GM23248 (cell line): Measurements from ENCODE around the gene WASHC3. TPM values are rescaled to one million over a fixed set of nuclear protein-coding genes. Genes with fewer than 3 reads are reported as not detected.
A peak's percentile ranks its signal among the peaks of the same experiment; 100 is the strongest.

Experiments used
- DNase-seq: peaks from one replicate; pipeline ENCODE4 v3.0.0-alpha.2; 2015
- H2AFZ ChIP-seq: fragments of 200-600 bp; sonication (generic); 2 replicates; pipeline ENCODE4 v1.6.1; 2016; ENCODE audit warnings: antibody characterized with exemption
- H3F3A ChIP-seq: fragments of 200-600 bp; sonication (generic); 2 replicates; pipeline ENCODE4 v1.6.1; 2016; ENCODE audit warnings: mild to moderate bottlenecking, antibody characterized with exemption, mixed run types; ENCODE audit not compliant: insufficient read depth
- H3K27ac ChIP-seq: fragments of 200-600 bp; sonication (generic); 2 replicates; pipeline ENCODE4 v1.5.1; 2016; ENCODE audit warnings: mild to moderate bottlenecking
- H3K27me3 ChIP-seq: fragments of 200-600 bp; sonication (generic); replicated peaks from 2 replicates; pipeline ENCODE4 v1.6.1; 2016; ENCODE audit warnings: mild to moderate bottlenecking; ENCODE audit not compliant: insufficient read depth
- H3K36me3 ChIP-seq: fragments of 200-600 bp; sonication (generic); 2 replicates; pipeline ENCODE4 v1.6.1; 2016; ENCODE audit warnings: low read depth, mild to moderate bottlenecking
- H3K4me1 ChIP-seq: fragments of 200-600 bp; sonication (generic); 2 replicates; pipeline ENCODE4 v1.6.1; 2016; ENCODE audit warnings: mild to moderate bottlenecking; ENCODE audit not compliant: insufficient read depth
- H3K4me2 ChIP-seq: fragments of 200-600 bp; sonication (generic); one replicate; pipeline ENCODE4 v1.6.1; 2016; ENCODE audit warnings: mild to moderate bottlenecking; ENCODE audit not compliant: unreplicated experiment
- H3K4me3 ChIP-seq: fragments of 200-600 bp; sonication (generic); 2 replicates; pipeline ENCODE4 v1.5.1; 2016; ENCODE audit warnings: mild to moderate bottlenecking
- H3K79me2 ChIP-seq: fragments of 200-600 bp; sonication (generic); 2 replicates; pipeline ENCODE4 v1.6.1; 2016; ENCODE audit warnings: mild to moderate bottlenecking; ENCODE audit not compliant: insufficient read depth
- H3K9ac ChIP-seq: fragments of 200-600 bp; sonication (generic); 2 replicates; pipeline ENCODE4 v1.6.1; 2016; ENCODE audit warnings: mild to moderate bottlenecking
- H3K9me2 ChIP-seq: fragments of 200-600 bp; sonication (generic); 2 replicates; pipeline ENCODE4 v1.6.1; 2016; ENCODE audit warnings: mixed run types, mild to moderate bottlenecking, moderate library complexity; ENCODE audit not compliant: insufficient read depth
- H3K9me3 ChIP-seq: fragments of 200-600 bp; sonication (generic); one replicate; pipeline ENCODE4 v1.6.1; 2017; ENCODE audit warnings: low read depth
- H4K20me1 ChIP-seq: fragments of 200-600 bp; sonication (generic); 2 replicates; pipeline ENCODE4 v1.6.0; 2016; ENCODE audit not compliant: insufficient read depth
- EZH2 ChIP-seq: fragments of 200-600 bp; sonication (generic); IDR thresholded peaks from 2 replicates; pipeline ENCODE4 v1.6.1; 2018; ENCODE audit warnings: antibody characterized with exemption, mild to moderate bottlenecking; ENCODE audit not compliant: insufficient read depth, poor library complexity, severe bottlenecking
- EZH2phosphoT487 ChIP-seq: fragments of 200-600 bp; sonication (generic); IDR thresholded peaks from 2 replicates; pipeline ENCODE4 v1.6.1; 2018; ENCODE audit warnings: antibody characterized with exemption, moderate library complexity, mild to moderate bottlenecking, low read depth; ENCODE audit not compliant: insufficient read depth
- WGBS, 2 experiments: methylation state at CpG; one replicate each; pipeline ENCODE4 v1.1.6; 2015 to 2017; ENCODE audit warnings: low lambda C conversion rate in 2 of 2, low coverage in 1 of 2; ENCODE audit errors: missing lambda C conversion rate in 2 of 2; 5-methylcytosine and 5-hydroxymethylcytosine counted together
- in situ Hi-C: fragments of 300-500 bp; cut with MboI; formaldehyde crosslinking; loops from 2 replicates; pipeline ENCODE4 v1.15.0; 2020
- polyA plus RNA-seq: library from polyadenylated mRNA; unstranded; fragments of >200 nt; fragmentation: Nextera tagmentation; extraction: Ambion mirVana; gene quantifications from 2 replicates; pipeline ENCODE4 v1.2.1, GENCODE V29; 2016
- total RNA-seq: library from RNA; depleted of rRNA; stranded (reverse); fragments of >200 nt; shearing (Covaris generic); gene quantifications from 2 replicates; pipeline ENCODE4 v1.2.3, GENCODE V29; 2014

The WASHC3 gene
- total and polyA plus RNA-seq, 2 experiments from 2014 or later, result 103 to 150 TPM

DNA sequence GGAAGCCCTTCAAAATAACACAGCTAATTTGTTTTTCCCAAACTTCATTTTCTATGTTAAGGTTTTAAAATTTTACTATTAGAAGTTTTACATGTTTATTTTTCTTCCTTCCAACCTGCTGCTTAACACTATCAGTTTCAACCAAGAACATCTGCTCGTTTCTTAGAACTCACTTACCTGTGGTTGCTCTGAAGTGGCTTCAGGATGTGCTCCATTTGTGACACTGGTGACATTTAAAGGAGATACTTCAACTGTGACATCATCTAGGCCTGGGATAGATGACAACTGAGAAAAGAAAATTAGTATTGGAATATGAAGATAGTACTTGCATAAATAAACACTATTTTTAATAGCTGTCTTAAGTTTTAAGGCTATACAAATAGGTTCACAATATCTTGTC lies 17.9 kb downstream of the WASHC3 start:
- Histone ChIP-seq H3K9me2 (no peaks in the 10 kb centered on the region), H3K4me1 (no peaks in the 10 kb centered on the region), H3K9ac (no peak overlapping the region), H3F3A (no peaks in the 10 kb centered on the region), H3K9me3 (no peaks in the 10 kb centered on the region), H3K27me3 (no peaks in the 10 kb centered on the region), H3K36me3 (peaks cover 56% of the 10 kb centered on the region), H3K79me2 (no peaks in the 10 kb centered on the region), H3K4me3 (no peak overlapping the region), H3K4me2 (no peak overlapping the region), H2AFZ (no peak overlapping the region), H4K20me1 (no peaks in the 10 kb centered on the region), H3K27ac (no peak overlapping the region)
- no peak for DNase-seq
- in situ Hi-C loops, result no loop called here
- 93 to 98% methylated on average over 1 of the region's 1 CpG for WGBS, 2 experiments
- TF ChIP-seq EZH2phosphoT487 (no peak), EZH2 (no peak)

DNA sequence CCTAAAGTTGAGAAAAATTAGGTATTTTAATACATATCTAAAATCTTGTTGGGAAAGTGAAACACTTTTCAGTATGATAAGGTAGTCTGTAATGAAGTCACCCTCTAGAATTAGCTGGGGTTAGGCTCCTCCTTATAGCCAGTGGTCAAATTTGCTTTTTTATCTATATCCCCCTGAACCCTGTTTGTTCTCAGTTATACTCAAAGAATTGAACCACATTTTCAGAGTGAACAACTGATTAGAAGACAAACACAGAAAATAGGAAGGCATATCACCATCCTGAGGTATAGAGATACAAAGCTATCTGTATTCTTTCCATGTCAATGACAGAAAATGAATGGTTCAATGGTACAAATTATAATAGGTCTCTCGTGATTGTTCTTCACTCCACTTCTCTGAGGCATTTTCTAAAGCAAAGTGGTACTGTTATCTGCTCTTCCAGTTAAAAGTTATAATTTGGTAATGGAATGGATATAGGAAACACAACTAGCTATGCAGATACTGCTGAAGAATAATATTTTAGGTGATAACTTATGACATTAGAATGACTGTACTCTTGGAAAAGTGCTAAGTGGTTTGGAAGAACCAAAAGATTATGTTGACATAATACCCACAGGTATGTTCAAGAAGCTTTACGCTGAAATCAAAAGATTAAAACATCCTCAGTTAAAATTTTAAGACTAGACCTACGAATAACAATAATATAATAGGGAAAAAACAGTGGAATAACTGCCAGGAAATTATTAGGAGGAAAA lies 27.6 kb downstream of the WASHC3 start:
- Histone ChIP-seq H3K9ac (no peak overlapping the region), H3K4me3 (no peak overlapping the region), H4K20me1 (no peaks in the 10 kb centered on the region), H3K27me3 (no peaks in the 10 kb centered on the region), H2AFZ (no peak overlapping the region), H3K9me2 (no peaks in the 10 kb centered on the region), H3K9me3 (no peaks in the 10 kb centered on the region), H3K36me3 (peaks cover 15% of the 10 kb centered on the region; the same call in 1 of the 2 replicates), H3K27ac (peak overlapping the region; percentile 14; the same call in 1 of the 2 replicates), H3K4me1 (peaks cover 14% of the 10 kb centered on the region), H3K79me2 (no peaks in the 10 kb centered on the region), H3F3A (peaks cover 15% of the 10 kb centered on the region; the same call in 1 of the 2 replicates), H3K4me2 (no peak overlapping the region)
- WGBS, 2 experiments, result 48 to 57% methylated on average over 3 of the region's 3 CpGs
- TF ChIP-seq EZH2phosphoT487 (0 out of 2 replicates have a peak, but pooled peaks have one; percentile 63), EZH2 (no peak)
- peak; percentile 68 for DNase-seq
- in situ Hi-C loops, result no loop called here

DNA sequence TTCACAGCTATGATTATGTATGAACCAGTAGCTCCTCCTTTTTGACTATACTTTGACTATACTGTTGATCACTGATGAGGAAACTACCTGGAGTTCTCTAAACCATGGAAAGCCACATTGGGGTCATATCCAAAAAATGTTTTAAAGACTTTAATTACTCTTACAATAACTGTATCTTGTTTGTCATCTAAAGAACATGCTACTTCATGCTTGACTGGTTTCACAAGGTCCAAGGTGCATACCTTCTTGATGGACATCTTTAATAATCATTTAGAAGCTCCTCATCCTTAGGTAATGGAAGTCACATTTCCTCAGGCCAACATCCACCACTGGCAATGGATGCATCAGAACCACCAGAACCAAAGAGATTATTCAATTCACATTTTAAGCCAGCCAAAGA lies 29.9 kb downstream of the WASHC3 start:
- in situ Hi-C loops, result no loop called here

DNA sequence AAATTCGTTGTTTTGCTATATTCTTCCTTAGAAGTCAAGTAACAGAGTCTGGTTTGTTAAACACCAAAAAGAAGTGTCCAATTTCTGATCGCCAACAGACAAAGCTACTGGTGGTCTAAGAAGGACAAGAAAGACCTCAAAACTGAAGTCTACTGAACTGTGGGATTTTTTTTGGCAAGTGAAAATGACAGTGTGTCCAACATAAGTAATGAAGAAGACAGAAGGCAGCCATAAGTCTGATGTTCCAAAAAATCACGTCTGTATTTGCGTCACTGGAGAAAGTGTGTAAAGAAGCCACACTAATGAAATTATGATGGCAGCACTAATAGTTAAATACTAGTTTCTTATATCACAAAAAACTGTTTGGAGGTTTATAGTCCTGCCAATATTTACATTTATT lies 32.6 kb downstream of the WASHC3 start:
- no peaks in the 10 kb centered on the region for H3K79me2 ChIP-seq
- H3K9me2 ChIP-seq, result no peaks in the 10 kb centered on the region
- H3K4me3 ChIP-seq, result no peak overlapping the region
- TF ChIP-seq EZH2phosphoT487 (no peak), EZH2 (no peak)
- no peaks in the 10 kb centered on the region for H3K27me3 ChIP-seq
- H2AFZ ChIP-seq, result no peak overlapping the region; the same call in 1 of the 2 replicates
- H3K27ac ChIP-seq, result no peak overlapping the region
- H3F3A ChIP-seq, result peaks cover under 1% of the 10 kb centered on the region; the same call in 1 of the 2 replicates
- H3K9ac ChIP-seq, result no peak overlapping the region
- in situ Hi-C loops, result no loop called here
- H3K4me2 ChIP-seq, result no peak overlapping the region
- DNase-seq, result no peak
- no peaks in the 10 kb centered on the region for H3K9me3 ChIP-seq
- no peaks in the 10 kb centered on the region for H4K20me1 ChIP-seq
- peaks cover 5% of the 10 kb centered on the region; the same call in 1 of the 2 replicates for H3K36me3 ChIP-seq
- 66 to 72% methylated on average over 4 of the region's 4 CpGs for WGBS, 2 experiments
- peaks cover 7% of the 10 kb centered on the region for H3K4me1 ChIP-seq

More for the DNA sequence above, 29.9 kb downstream of the WASHC3 start:
- TF ChIP-seq EZH2, result no peak
- TF ChIP-seq EZH2phosphoT487, result no peak
- H3K4me2 ChIP-seq, result no peak overlapping the region
- no peak overlapping the region for H3K27ac ChIP-seq
- no peak overlapping the region for H3K4me3 ChIP-seq
- no peak overlapping the region for H3K9ac ChIP-seq
- DNase-seq, result no peak
- H3K79me2 ChIP-seq, result no peaks in the 10 kb centered on the region
- H3K27me3 ChIP-seq, result no peaks in the 10 kb centered on the region
- H3K4me1 ChIP-seq, result peaks cover 18% of the 10 kb centered on the region
- no peaks in the 10 kb centered on the region for H3K9me3 ChIP-seq
- no peak overlapping the region for H2AFZ ChIP-seq
- H3K36me3 ChIP-seq, result peaks cover 6% of the 10 kb centered on the region; the same call in 1 of the 2 replicates
- H3K9me2 ChIP-seq, result no peaks in the 10 kb centered on the region
- peaks cover 15% of the 10 kb centered on the region; the same call in 1 of the 2 replicates for H3F3A ChIP-seq
- no peaks in the 10 kb centered on the region for H4K20me1 ChIP-seq

DNA sequence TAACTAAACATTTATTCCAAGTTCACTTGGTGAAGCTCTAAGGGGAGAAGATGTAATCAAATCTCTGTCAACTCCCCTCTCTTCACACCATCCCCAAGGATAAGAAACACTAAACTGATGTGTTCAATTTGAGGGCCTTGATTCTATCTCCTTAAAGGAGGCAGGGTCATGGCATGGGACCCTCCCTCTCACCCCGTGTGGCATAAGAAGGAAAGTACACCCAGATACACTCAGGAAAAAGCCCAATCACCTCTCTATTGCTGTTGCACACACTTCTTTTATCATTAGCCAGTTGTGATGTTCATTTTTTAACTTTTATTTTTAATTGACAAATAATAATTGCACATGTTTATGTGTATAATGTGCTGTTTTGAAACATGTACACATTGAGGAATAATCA lies 35.1 kb downstream of the WASHC3 start:
- no peak overlapping the region for H2AFZ ChIP-seq
- H3K4me1 ChIP-seq, result peaks cover 9% of the 10 kb centered on the region
- H3K9ac ChIP-seq, result no peak overlapping the region
- H3K4me2 ChIP-seq, result no peak overlapping the region
- no peak overlapping the region for H3K4me3 ChIP-seq
- no peak overlapping the region for H3K27ac ChIP-seq
- DNase-seq, result no peak
- 55 to 61% methylated on average over 1 of the region's 1 CpG for WGBS, 2 experiments
- in situ Hi-C loops, result no loop called here
- peaks cover 9% of the 10 kb centered on the region; the same call in 1 of the 2 replicates for H3K36me3 ChIP-seq
- no peaks in the 10 kb centered on the region for H3F3A ChIP-seq
- no peaks in the 10 kb centered on the region for H3K9me3 ChIP-seq
- H4K20me1 ChIP-seq, result no peaks in the 10 kb centered on the region
- no peak for TF ChIP-seq EZH2phosphoT487
- TF ChIP-seq EZH2, result no peak
- H3K79me2 ChIP-seq, result no peaks in the 10 kb centered on the region
- no peaks in the 10 kb centered on the region for H3K9me2 ChIP-seq
- no peaks in the 10 kb centered on the region for H3K27me3 ChIP-seq
